ENCODE data around the gene TMEM243.

The TMEM243 gene

DNA sequence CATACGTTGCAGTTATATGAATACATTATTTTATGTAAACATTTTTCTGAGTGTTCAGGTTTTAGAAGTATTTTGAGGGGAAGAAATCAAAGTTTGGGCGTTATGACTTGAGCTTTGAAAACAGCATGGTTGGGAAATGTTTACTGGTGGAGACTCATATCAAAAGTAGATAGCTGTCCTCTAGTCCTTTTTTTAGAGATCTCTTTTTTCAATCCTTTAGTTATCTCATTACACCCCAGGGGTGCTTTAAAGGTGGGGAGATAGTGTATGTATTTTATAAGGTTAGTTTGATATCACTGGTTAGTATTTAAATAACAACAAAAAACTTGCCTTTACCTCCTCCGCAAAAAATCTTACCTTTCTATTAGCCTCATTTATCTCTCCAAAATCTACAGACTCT, 65.0 kb downstream of the TMEM243 start:
- DNase-seq, result no peak

DNA sequence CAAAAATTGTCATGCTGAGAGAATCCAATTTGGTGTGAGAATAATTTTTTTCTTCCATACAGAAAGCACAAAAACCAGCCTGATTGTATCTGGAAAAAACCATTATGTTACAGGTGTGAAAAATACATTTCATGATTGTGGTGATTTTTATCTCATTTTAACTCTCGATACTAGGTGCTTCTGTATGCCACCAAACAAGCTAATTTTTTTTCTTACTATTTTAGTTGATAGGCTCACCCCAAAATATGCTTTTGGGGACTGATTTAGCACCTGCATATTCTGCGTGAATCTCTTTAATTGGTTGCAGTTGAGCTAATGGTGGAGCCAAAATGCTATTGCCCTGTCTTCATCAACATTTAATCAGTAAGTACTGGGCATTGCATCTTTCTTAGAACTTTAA, 65.4 kb downstream of the TMEM243 start:
- DNase-seq, result no peak

DNA sequence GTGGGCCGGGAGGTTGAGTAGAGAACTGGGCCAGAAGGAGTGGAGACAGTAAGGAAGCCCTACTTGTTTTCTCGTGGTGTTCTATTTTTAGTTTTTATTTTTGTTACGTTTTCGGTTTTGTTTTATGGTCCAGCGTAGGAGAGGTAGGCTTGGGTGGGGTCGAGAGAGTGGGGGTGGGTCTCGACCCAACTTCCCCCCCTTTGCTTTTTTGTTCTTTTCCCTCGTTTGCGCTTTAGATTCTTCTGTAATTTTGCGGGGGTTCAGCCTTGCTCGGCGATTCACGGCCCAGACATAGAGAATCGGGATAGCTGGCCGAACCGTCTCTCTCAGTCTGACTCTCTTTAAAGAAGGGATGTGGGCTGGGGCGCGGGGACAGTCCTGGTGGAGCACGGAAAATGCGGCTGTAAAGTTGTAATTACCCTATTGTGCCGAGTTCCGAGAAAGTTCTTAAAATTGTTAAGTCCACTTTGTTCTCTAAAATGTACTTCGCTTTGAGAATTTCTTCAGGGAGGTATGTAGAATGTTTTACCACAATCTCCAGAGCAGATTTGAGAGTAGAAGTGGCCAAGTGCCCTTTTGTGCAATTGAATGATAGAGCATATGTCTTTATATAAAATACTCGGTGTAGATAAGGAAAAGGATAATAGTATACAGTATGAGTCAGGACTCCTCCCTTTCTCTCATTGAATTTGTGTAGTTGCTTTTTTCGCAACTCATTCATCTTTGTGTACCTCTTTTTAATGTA, 66.5 kb downstream of the TMEM243 start:
- DNase-seq, result peak; percentile 38

DNA sequence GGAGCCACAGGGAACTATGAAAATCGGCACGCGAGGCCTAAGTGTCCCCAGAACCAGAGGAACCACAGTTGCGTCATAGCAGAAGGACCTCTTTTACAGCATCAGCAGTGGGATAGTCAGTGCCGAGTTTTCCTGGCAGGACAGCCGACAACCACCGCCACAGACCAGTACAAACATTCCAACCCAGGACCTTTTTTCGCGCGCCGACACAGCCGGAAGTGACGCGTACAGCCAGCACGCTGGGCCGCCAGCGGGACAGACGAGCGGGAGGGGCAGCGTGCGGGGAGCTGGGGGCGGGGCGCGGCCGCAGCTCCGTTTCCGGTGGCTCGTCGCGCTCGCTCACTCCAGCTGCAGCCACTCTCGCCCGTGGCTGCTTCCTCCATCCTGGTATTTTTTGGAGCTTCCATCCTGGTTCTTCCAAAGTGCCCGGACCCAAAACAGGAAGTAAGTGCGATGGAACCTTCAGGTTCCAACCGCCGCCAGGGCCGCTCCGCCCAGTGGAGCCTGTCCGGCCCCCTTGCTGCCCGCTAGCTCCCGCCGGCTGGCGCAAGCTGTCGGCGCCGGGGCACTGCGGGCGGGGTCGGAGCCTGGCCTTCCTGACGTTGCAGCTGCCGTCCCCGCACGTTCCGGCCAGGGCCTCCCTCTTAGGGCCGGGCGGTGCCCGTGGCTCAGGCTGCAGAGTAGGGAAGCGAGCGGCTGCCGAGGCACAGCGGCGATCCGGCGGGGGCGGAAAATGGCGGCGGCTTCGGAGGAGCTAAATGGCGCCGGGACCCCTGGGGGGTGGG, 67.2 kb downstream of the TMEM243 start, which contains the start of gene DMTF1:
TSS of gene DMTF1 (plus strand) at position 342 of the 785 bp plus-strand sequence. CDS start 12,489 bp downstream, outside the sequence.
- DNase-seq, result peak; percentile 88

DNA sequence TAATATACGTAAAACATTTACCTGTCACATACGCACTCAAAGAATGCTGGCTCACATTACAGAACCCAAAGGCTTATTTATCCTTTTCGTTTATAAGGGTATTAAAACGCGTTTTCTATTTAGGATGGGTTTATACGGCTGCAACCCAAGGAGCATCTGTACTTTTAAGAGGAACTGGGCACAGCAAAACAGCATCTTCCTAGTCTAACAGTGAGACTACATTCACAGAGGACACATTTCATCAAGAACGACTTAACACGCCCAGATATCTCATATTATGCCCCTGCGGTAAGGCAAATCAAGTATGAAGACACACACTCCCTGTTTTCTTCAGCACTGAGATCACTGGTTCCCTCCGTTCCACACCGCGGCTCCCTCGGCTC, 67.8 kb downstream of the TMEM243 start:
- no peak for DNase-seq

DNA sequence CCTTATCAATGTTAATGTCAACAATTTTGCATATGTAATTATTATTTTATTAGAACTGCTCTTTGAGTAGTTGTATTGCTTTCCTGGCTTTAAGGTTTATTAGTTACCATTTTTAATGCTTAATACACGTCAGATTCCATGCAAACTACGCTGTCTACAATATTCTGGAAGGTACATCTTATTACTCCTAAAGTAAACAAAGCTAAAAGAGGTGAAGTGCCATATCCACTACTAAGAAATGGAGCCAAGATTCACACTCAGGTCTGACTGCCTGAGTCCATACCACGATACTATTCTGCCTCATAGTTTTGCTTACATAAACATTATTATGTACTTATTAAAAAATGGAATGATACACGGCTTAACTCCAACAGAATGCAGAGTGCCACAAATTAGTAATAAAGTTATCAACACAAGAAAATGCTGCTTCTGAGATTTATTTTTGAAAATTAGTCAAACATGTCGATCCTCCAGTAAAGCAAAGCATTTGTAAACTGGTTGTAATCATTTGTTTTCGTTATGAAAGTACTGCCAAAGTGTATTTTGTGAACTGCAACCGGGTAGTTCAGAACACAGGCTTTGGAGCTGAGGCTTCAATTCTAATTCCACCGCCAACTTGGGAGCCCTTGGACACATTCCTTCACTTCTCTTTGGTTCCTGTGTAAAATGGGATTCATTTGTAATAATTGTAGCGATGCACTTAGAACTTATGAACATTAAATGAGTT, 68.4 kb downstream of the TMEM243 start:
- DNase-seq, result no peak

DNA sequence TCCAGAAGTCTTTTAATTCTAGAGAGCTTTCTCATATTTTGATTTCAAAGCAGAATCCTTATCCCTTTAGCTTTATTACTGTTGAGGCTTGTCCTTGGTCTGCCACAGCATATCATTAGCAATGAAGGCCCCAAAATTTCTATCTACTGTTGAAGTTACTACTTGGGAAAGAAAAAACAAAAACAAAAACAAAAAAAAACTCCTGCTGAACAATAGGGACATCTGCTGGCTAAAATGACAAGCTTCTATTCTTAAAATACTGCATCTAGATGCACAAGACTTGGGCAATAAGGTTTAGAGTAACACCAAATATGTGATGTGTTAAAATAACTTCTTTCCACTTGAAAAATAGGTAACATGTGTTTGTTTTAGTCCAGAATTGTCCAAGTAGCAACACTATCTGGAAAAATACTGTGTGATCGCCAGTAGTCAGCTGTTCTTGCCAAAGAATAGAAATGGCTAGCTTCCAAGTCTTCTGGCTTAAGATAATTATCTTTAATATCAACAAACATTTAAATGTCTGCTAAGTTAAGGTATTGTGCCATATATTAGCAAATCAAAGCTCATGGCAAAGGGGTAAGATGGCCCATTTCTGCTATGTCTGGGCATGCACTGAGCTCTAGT, 71.1 kb downstream of the TMEM243 start:
- DNase-seq, result no peak

DNA sequence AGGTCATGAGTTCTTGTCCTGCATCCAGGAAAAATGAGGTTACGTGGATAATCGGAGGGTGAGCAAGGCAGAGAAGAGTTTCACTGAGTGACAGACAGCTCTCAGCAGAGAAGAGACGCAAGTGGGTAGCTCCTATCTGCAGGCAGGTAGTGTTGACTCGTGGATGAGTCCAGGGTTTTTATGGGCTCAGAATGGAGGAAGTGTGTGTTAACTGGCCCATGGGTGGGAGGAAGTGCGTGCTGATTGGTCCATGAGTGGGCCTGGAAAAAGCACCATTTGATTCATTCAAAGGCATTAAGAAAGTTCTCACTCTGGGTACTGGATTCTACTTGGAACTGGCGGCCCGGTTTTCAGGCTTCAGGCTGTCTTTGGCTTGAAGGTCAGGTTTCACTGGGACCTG, 72.0 kb downstream of the TMEM243 start:
- no peak for DNase-seq

DNA sequence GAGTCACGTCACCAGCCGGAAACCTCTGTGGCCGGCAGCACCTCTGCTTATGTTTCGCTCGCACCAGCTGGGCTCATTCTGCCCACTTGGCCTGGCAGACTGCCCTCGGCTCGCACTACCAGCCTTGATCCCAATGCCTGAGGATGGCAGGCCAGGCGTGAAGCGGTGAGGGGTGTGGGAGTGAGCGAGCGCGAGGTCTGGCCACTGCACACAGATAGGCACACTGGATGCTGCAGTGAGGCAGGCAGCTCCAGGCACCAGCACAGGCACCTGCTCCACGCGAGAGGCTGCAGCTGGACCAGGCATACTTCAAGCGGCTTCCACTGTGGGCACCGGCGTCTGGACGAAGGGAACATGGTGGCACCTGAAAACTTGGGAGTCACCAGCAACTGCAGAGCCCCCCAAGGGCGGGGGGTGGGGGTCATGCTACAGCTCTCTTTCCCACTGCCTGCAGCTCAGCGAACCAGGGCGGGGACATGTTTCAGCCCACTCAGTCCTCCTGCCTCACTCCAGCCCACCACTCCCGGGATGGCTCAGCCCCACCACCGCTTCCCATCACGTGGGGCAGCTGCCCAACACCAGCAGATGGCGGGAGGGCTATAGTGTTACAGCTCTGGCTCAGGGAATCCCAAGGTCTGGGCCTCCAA, 72.7 kb downstream of the TMEM243 start:
- DNase-seq, result no peak

Data from activated naive CD4-positive, alpha-beta T cell treated with Interleukin-2 at 50 U/mL for 16 hours (primary cell).